Stimulated activated CD4-positive, alpha-beta T cell treated with anti-CD3 and anti-CD28 coated beads, Interleukin-1b, Interleukin-23, amount 100 ng/mL, for 24 hours (primary cell): ENCODE measurements around the gene LRRC71.
A peak's percentile ranks its signal among the peaks of the same experiment; 100 is the strongest.

ENCODE experiments used
- DNase-seq, 4 experiments: peaks; one replicate each; pipeline ENCODE4 v3.0.0-alpha.2; 2020; ENCODE audit warnings: low read depth in 4 of 4, low spot score in 1 of 4

Gene LRRC71

GRCh38 chr1:156892190-156893047 lies 28.0 kb upstream of the LRRC71 start:
- peak; percentile 61 to 86 (median 82) for DNase-seq

- no peak for DNase-seq
Observed at GRCh38 chr1:156893048-156893953, 27.1 kb upstream of the LRRC71 start, which contains the start of gene PEAR1. Gene PEAR1, plus strand, starts transcription at chr1:156893718. Its CDS starts 10,209 bp downstream, at chr1:156903927.

GRCh38 chr1:156894001-156894400 lies 26.4 kb upstream of the LRRC71 start:
- no peak for DNase-seq

- no peak for DNase-seq
Observed at GRCh38 chr1:156894711-156895454, 25.5 kb upstream of the LRRC71 start.

GRCh38 chr1:156895455-156895812 lies 25.0 kb upstream of the LRRC71 start:
- DNase-seq, result no peak

GRCh38 chr1:156895927-156896326 lies 24.5 kb upstream of the LRRC71 start:
- no peak for DNase-seq

GRCh38 chr1:156896490-156897033 lies 23.9 kb upstream of the LRRC71 start:
- no peak for DNase-seq

- DNase-seq, result no peak
Observed at GRCh38 chr1:156897078-156897825, 23.2 kb upstream of the LRRC71 start.

GRCh38 chr1:156898161-156898566 lies 22.3 kb upstream of the LRRC71 start:
- no peak for DNase-seq

GRCh38 chr1:156898971-156899664 lies 21.3 kb upstream of the LRRC71 start:
- DNase-seq, result no peak

GRCh38 chr1:156899956-156900718 lies 20.3 kb upstream of the LRRC71 start:
- DNase-seq, result no peak

- no peak for DNase-seq
Observed at GRCh38 chr1:156900896-156901589, 19.4 kb upstream of the LRRC71 start.

- no peak for DNase-seq
Observed at GRCh38 chr1:156901590-156901900, 18.9 kb upstream of the LRRC71 start.

GRCh38 chr1:156901966-156902915 lies 18.2 kb upstream of the LRRC71 start:
- DNase-seq, result no peak

- no peak for DNase-seq
Observed at GRCh38 chr1:156903328-156904091, 16.9 kb upstream of the LRRC71 start.

- DNase-seq, result no peak
Observed at GRCh38 chr1:156904187-156904959, 16.1 kb upstream of the LRRC71 start.
